ENCODE results near the gene DOCK8.

DOCK8 gene

DNA sequence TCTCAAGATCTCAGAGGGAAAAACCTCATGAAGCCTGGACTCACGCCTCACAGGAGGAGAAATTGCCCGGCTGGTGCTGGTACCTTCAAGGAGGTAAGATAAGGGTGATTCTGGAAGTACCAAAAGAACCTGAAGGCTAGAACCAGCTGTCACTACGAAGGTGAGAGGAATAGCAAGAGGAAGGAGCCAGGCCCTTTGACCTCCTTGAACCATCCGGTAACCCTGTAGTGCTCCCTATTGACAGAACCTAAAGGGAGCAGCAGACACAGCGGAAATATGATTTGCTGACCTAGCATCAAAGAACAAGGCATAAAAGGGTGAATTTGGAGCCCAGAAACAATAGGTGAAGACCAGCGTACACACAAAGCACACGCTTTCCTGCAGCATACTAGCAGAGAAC is 92.2 kb downstream of the DOCK8 start:
- no peak overlapping the region for H3K27ac ChIP-seq (ENCODE audit: low read depth, low read length)
- H2AFZ ChIP-seq (ENCODE audit: low read length, unreplicated experiment): no peak overlapping the region
- no peak overlapping the region for H3K4me3 ChIP-seq (ENCODE audit: low read depth, low read length)
- H3K27me3 ChIP-seq (ENCODE audit: insufficient read depth, low read length): peaks cover 6% of the 10 kb centered on the region; the same call in 1 of the 2 replicates
- H3K79me2 ChIP-seq (ENCODE audit: control insufficient read depth, insufficient read depth, low read length, unreplicated experiment): no peaks in the 10 kb centered on the region
- H3K36me3 ChIP-seq (ENCODE audit: insufficient read depth, low read length): no peaks in the 10 kb centered on the region
- no peaks in the 10 kb centered on the region for H3K4me1 ChIP-seq (ENCODE audit: control insufficient read depth, insufficient read depth, low read length, unreplicated experiment)

DNA sequence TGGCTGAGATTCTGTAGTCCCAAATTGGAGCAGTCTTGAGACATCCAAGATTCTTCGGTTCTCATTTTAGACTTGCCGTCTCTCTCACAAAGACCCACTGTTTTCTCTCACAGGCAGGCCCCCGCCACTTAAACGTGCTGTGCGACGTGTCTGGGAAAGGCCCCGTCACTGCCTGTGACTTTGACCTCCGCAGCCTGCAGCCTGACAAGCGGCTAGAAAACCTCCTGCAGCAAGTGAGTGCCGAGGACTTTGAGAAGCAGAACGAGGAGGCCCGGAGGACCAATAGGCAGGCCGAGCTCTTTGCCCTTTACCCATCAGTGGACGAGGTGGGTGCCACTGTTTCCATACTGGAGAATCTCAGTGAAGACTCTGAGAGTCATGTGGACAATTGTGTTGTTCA is 97.2 kb downstream of the DOCK8 start:
- H3K4me3 ChIP-seq (ENCODE audit: low read depth, low read length): no peak overlapping the region
- no peaks in the 10 kb centered on the region for H3K4me1 ChIP-seq (ENCODE audit: control insufficient read depth, insufficient read depth, low read length, unreplicated experiment)
- H3K27ac ChIP-seq (ENCODE audit: low read depth, low read length): no peak overlapping the region
- H3K36me3 ChIP-seq (ENCODE audit: insufficient read depth, low read length): no peaks in the 10 kb centered on the region
- H3K79me2 ChIP-seq (ENCODE audit: control insufficient read depth, insufficient read depth, low read length, unreplicated experiment): no peaks in the 10 kb centered on the region
- no peak overlapping the region for H2AFZ ChIP-seq (ENCODE audit: low read length, unreplicated experiment)
- peaks cover 9% of the 10 kb centered on the region; the same call in 1 of the 2 replicates for H3K27me3 ChIP-seq (ENCODE audit: insufficient read depth, low read length)

DNA sequence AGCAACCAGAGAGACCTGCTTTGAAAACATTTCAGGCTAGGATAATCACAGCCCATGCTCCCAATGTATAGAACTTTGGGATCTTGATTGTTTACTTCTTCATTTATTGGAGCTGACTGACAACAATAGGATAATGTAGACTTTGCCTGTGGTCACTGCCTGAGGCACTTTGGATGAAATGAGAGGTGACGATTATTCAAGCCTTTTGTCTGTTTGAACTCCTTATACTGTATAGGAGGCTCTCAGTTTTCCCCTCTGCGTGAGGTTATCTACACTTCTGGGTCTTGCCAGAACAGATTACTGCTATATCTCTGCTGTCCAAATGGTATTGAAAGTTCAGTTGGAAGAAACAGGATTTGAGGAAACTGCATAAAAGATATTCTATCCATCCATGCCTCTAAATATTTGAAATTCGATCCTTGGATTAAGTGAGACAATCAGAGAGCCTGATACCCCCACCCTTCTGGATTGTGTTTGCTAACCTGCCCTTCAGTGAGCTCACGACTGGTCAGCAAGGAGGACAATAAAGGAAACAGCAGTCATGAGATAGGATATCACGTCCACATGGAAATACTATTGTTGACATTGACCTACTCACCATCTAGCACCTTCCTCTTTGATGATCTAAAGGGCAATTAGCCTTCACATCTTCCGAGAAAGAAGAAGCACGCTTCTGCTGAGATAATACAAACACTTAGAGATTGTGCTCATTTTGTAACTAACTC is 98.1 kb downstream of the DOCK8 start:
- Histone ChIP-seq H3K79me2 (ENCODE audit: control insufficient read depth, insufficient read depth, low read length, unreplicated experiment) (no peaks in the 10 kb centered on the region), H3K36me3 (ENCODE audit: insufficient read depth, low read length) (no peaks in the 10 kb centered on the region), H3K27ac (ENCODE audit: low read depth, low read length) (no peak overlapping the region), H2AFZ (ENCODE audit: low read length, unreplicated experiment) (no peak overlapping the region), H3K4me3 (ENCODE audit: low read depth, low read length) (no peak overlapping the region), H3K4me1 (ENCODE audit: control insufficient read depth, insufficient read depth, low read length, unreplicated experiment) (no peaks in the 10 kb centered on the region), H3K27me3 (ENCODE audit: insufficient read depth, low read length) (peaks cover 14% of the 10 kb centered on the region; the same call in 1 of the 2 replicates)

DNA sequence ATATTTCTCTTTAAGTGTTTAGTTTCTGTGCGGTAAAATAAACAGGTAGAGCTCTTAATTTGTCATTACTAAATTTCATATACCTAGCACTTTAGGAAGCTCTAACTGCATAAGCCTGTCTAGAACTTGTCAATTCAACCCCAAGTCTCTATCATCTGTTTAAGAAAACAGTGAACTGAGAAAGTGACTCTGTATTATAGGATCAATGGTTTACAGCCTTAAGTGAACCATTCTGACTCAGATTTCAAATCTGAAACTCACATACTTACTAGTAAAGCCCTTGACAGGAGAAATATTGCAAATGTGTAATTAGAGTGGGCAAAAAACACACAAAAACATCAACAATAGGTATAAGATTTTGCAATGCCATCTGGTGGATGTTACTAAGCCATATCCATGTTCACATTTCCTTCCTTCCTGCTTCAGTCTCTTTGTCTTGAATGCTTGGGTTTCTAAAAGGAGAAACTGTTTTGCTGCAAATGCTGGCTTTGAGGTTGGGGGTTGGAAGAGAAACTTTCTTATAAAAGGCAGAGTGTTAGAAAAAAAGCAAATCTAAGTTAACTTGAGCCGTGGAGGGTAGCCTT is 101.8 kb downstream of the DOCK8 start:
- Histone ChIP-seq H3K4me3 (ENCODE audit: low read depth, low read length) (no peak overlapping the region), H3K27me3 (ENCODE audit: insufficient read depth, low read length) (peaks cover 14% of the 10 kb centered on the region; the same call in 1 of the 2 replicates), H3K4me1 (ENCODE audit: control insufficient read depth, insufficient read depth, low read length, unreplicated experiment) (no peaks in the 10 kb centered on the region), H2AFZ (ENCODE audit: low read length, unreplicated experiment) (no peak overlapping the region), H3K79me2 (ENCODE audit: control insufficient read depth, insufficient read depth, low read length, unreplicated experiment) (no peaks in the 10 kb centered on the region), H3K27ac (ENCODE audit: low read depth, low read length) (no peak overlapping the region), H3K36me3 (ENCODE audit: insufficient read depth, low read length) (no peaks in the 10 kb centered on the region)

DNA sequence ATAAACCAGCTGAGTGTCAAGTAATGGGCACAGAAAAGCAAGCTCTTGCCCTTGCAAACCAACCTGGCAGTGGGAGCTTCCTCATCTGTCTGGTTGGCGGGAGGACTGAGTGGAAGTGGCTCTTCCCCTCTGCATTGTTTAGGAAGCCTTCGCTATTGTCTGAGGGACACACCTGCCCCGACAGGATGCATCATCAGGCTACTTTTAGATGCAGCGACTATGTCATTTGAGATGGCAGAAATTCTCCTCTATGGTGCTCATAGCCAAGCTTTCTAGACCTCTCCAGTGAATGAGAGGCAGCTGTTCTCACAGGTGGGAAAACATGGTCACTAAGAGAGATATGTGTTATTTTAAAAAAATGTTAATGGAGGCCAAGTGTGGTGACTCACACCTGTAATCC is 104.0 kb downstream of the DOCK8 start:
- H3K4me1 ChIP-seq (ENCODE audit: control insufficient read depth, insufficient read depth, low read length, unreplicated experiment): no peaks in the 10 kb centered on the region
- H3K27me3 ChIP-seq (ENCODE audit: insufficient read depth, low read length): peaks cover 14% of the 10 kb centered on the region; the same call in 1 of the 2 replicates
- no peaks in the 10 kb centered on the region for H3K36me3 ChIP-seq (ENCODE audit: insufficient read depth, low read length)
- H3K27ac ChIP-seq (ENCODE audit: low read depth, low read length): no peak overlapping the region
- no peak overlapping the region for H3K4me3 ChIP-seq (ENCODE audit: low read depth, low read length)
- H2AFZ ChIP-seq (ENCODE audit: low read length, unreplicated experiment): no peak overlapping the region
- H3K79me2 ChIP-seq (ENCODE audit: control insufficient read depth, insufficient read depth, low read length, unreplicated experiment): no peaks in the 10 kb centered on the region

DNA sequence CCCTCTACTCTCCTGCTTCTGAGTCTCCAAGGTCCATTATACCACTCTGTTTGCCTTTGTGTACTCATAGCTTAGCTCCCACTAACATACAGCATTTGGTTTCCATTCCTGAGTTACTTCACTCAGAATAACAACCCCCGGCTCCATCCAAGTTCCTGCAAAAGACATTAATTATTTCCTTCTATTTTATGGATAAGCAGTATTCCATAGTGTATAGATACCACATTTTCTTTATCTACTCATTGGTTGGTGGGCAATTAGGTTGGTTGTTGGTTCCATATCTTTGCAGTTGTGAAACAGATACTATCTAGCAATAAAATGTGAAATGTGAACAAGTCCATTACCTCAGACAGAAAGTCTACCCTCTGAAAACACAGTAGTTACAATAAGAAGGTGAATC is 110.3 kb downstream of the DOCK8 start:
- H3K27ac ChIP-seq (ENCODE audit: low read depth, low read length): no peak overlapping the region
- no peaks in the 10 kb centered on the region for H3K4me1 ChIP-seq (ENCODE audit: control insufficient read depth, insufficient read depth, low read length, unreplicated experiment)
- no peaks in the 10 kb centered on the region for H3K79me2 ChIP-seq (ENCODE audit: control insufficient read depth, insufficient read depth, low read length, unreplicated experiment)
- no peak overlapping the region for H2AFZ ChIP-seq (ENCODE audit: low read length, unreplicated experiment)
- no peaks in the 10 kb centered on the region; the same call in 1 of the 2 replicates for H3K27me3 ChIP-seq (ENCODE audit: insufficient read depth, low read length)
- no peaks in the 10 kb centered on the region for H3K36me3 ChIP-seq (ENCODE audit: insufficient read depth, low read length)
- no peak overlapping the region for H3K4me3 ChIP-seq (ENCODE audit: low read depth, low read length)

DNA sequence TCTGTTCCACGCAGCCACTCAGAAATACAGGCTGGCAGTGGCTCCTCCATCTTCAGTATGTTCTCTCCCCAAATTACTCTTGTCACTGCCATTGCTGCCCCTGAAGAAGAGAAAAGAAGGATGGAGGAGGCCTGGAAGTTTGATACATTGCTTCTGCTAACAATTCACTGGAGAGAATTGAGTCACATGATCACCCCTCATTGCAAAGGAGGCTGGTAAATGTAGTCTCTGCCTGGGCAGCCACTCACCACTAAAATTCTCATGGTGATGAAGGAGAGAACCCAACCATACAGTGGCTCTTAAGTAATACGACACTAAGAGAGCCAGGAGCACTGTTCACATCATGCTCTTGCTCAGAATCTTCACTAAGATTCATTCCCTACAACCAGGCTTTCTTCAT is 112.0 kb downstream of the DOCK8 start:
- Histone ChIP-seq H3K79me2 (ENCODE audit: control insufficient read depth, insufficient read depth, low read length, unreplicated experiment) (no peaks in the 10 kb centered on the region), H2AFZ (ENCODE audit: low read length, unreplicated experiment) (no peak overlapping the region), H3K27me3 (ENCODE audit: insufficient read depth, low read length) (peaks cover 1% of the 10 kb centered on the region; the same call in 1 of the 2 replicates), H3K36me3 (ENCODE audit: insufficient read depth, low read length) (no peaks in the 10 kb centered on the region), H3K27ac (ENCODE audit: low read depth, low read length) (no peak overlapping the region), H3K4me1 (ENCODE audit: control insufficient read depth, insufficient read depth, low read length, unreplicated experiment) (no peaks in the 10 kb centered on the region), H3K4me3 (ENCODE audit: low read depth, low read length) (no peak overlapping the region)

DNA sequence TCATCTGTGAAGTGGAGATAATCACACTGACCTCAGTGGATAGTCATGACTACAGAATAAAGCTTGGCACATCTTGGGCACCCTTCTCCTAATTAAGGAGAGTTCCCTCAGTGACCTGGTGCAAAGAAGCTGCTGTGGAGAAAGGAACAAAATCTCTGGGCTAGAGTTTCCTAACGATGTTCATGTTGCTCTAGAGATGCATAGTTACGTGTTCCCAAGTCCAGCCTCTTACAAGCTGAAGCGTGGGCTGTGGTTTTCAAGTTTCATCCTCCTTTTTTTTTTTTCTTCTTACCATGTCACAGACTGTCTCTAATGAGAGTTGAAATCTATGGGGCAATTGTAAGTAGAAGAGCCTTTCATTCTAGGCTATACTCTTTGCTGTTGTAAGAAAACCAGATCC is 113.8 kb downstream of the DOCK8 start:
- peaks cover 2% of the 10 kb centered on the region; the same call in 1 of the 2 replicates for H3K27me3 ChIP-seq (ENCODE audit: insufficient read depth, low read length)
- no peak overlapping the region for H2AFZ ChIP-seq (ENCODE audit: low read length, unreplicated experiment)
- no peaks in the 10 kb centered on the region for H3K36me3 ChIP-seq (ENCODE audit: insufficient read depth, low read length)

DNA sequence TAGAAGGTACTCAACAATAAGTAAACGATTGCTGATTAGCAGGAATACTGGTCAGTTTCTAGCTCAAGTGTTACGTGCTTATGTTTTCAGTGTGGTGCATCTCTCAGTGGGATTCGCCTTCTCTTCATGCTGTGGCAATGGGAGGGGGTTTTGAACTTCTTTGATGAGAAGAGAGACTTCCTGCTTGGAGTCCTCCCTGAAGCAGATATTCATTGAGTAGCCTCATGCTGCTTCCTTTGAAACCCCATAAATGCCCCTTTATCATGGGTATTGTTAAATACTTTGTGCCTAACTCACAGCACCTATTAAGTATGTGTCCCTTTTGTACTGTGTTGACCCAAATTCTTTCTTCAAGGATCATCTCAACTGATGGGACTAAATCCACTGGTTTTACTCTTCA is 116.5 kb downstream of the DOCK8 start:
- H3K36me3 ChIP-seq (ENCODE audit: insufficient read depth, low read length): no peaks in the 10 kb centered on the region
- H3K27me3 ChIP-seq (ENCODE audit: insufficient read depth, low read length): peaks cover 19% of the 10 kb centered on the region
- H3K27ac ChIP-seq (ENCODE audit: low read depth, low read length): no peak overlapping the region
- H3K4me3 ChIP-seq (ENCODE audit: low read depth, low read length): no peak overlapping the region
- H2AFZ ChIP-seq (ENCODE audit: low read length, unreplicated experiment): no peak overlapping the region
- H3K79me2 ChIP-seq (ENCODE audit: control insufficient read depth, insufficient read depth, low read length, unreplicated experiment): no peaks in the 10 kb centered on the region
- no peaks in the 10 kb centered on the region for H3K4me1 ChIP-seq (ENCODE audit: control insufficient read depth, insufficient read depth, low read length, unreplicated experiment)

More for the DNA sequence above, 113.8 kb downstream of the DOCK8 start:
- no peak overlapping the region for H3K4me3 ChIP-seq (ENCODE audit: low read depth, low read length)
- no peaks in the 10 kb centered on the region for H3K4me1 ChIP-seq (ENCODE audit: control insufficient read depth, insufficient read depth, low read length, unreplicated experiment)
- H3K27ac ChIP-seq (ENCODE audit: low read depth, low read length): no peak overlapping the region
- H3K79me2 ChIP-seq (ENCODE audit: control insufficient read depth, insufficient read depth, low read length, unreplicated experiment): no peaks in the 10 kb centered on the region

DNA sequence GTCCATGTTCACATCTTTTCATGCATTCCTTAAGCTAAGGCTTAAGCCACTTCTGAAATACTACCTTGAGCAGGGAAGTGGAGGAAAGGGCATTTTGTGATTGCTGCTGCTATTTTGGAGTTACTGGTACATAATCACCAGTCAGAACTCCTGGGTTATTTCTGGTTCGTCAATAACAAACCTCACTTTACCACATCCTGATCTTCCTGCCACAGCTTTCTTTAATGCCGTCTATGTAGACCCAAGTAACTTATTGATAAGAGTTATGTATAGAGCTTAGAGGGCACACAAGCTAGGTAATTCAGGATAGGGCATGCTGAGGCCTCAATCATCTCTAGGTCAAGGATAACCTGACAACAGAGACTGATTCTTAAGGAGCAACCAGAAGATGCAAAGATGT is 120.7 kb downstream of the DOCK8 start:
- Histone ChIP-seq H3K27me3 (ENCODE audit: insufficient read depth, low read length) (peaks cover 31% of the 10 kb centered on the region), H3K27ac (ENCODE audit: low read depth, low read length) (no peak overlapping the region), H3K4me3 (ENCODE audit: low read depth, low read length) (no peak overlapping the region), H3K4me1 (ENCODE audit: control insufficient read depth, insufficient read depth, low read length, unreplicated experiment) (no peaks in the 10 kb centered on the region), H3K36me3 (ENCODE audit: insufficient read depth, low read length) (no peaks in the 10 kb centered on the region), H3K79me2 (ENCODE audit: control insufficient read depth, insufficient read depth, low read length, unreplicated experiment) (no peaks in the 10 kb centered on the region), H2AFZ (ENCODE audit: low read length, unreplicated experiment) (no peak overlapping the region)

DNA sequence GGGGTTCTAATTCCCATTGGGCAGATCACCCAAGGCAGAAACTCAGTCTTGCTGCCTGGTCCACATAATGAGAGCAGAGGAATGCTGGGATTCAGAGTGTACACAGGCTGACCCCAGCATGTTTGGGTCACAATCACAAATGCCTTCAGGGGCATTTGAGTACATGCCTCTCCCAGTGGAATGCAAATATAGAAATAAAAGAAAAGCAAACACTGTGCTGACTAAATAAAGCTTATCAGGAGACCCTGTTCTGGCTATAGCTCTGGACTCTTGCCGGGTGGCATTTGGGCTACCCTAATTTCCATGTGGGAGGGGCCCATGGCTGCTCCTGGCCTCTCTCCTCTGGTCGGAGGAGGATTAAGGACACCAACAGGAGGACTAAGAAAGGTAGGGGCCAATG is 121.4 kb downstream of the DOCK8 start:
- no peak overlapping the region for H3K4me3 ChIP-seq (ENCODE audit: low read depth, low read length)
- H3K4me1 ChIP-seq (ENCODE audit: control insufficient read depth, insufficient read depth, low read length, unreplicated experiment): no peaks in the 10 kb centered on the region
- H3K79me2 ChIP-seq (ENCODE audit: control insufficient read depth, insufficient read depth, low read length, unreplicated experiment): no peaks in the 10 kb centered on the region
- H3K27ac ChIP-seq (ENCODE audit: low read depth, low read length): no peak overlapping the region
- no peaks in the 10 kb centered on the region for H3K36me3 ChIP-seq (ENCODE audit: insufficient read depth, low read length)
- no peak overlapping the region for H2AFZ ChIP-seq (ENCODE audit: low read length, unreplicated experiment)
- H3K27me3 ChIP-seq (ENCODE audit: insufficient read depth, low read length): peaks cover 36% of the 10 kb centered on the region

Measured in ACC112 (cell line).